Measurements from ENCODE around the gene RPL23. TPM values are rescaled to one million over a fixed set of nuclear protein-coding genes. Genes with fewer than 3 reads are reported as not detected.

Gene RPL23
- 3,739 TPM for polyA plus RNA-seq (2013, experiment 1 of 2)
- 3,716 TPM for polyA plus RNA-seq (2013, experiment 2 of 2)

GRCh38 chr17:38853292-38854219 is at the start of gene RPL23:
Gene RPL23 (minus strand): TSS chr17:38853721. CDS start chr17:38853710, 11 bp downstream.
- no peak within 1 kb of the TSS for H2BK15ac ChIP-seq (ENCODE audit: low read depth, poor library complexity, severe bottlenecking)
- H2AFZ ChIP-seq (ENCODE audit: low read depth, low read length): peak within 1 kb of the TSS; percentile 3
- H2BK120ac ChIP-seq (ENCODE audit: low read depth, low read length): no peak within 1 kb of the TSS
- peak within 1 kb of the TSS; percentile 91 for H4K8ac ChIP-seq (ENCODE audit: low read length)
- peak within 1 kb of the TSS; percentile 80 for H2BK5ac ChIP-seq (ENCODE audit: low read depth, low read length, poor library complexity, severe bottlenecking)
- DNase-seq: peak; percentile 98
- H3K79me1 ChIP-seq (replicated peaks; ENCODE audit: low read length, poor library complexity, severe bottlenecking): no peaks in the 10 kb centered on the region
- H2BK12ac ChIP-seq (ENCODE audit: low read length in 2 of 2): no peak within 1 kb of the TSS
- H3K23ac ChIP-seq (ENCODE audit: low read length in 2 of 2): no peak within 1 kb of the TSS
- WGBS: under 1% methylated on average over 45 of the region's 48 CpGs
- peaks cover 3% of the 10 kb centered on the region for H3K4me1 ChIP-seq (ENCODE audit: control insufficient read depth, insufficient read depth, low read depth, low read length)
- H3K4ac ChIP-seq (ENCODE audit: low read depth in 1 of 2, low read length in 2 of 2): peak within 1 kb of the TSS; percentile 37 to 64
- no peaks in the 10 kb centered on the region for H3K27me3 ChIP-seq (ENCODE audit: control insufficient read depth in 1 of 2, insufficient read depth in 1 of 2, low read length in 2 of 2)
- H3K9me3 ChIP-seq (ENCODE audit: control insufficient read depth, low read length): no peaks in the 10 kb centered on the region
- peak within 1 kb of the TSS in 1 of 2 experiments; percentile 8 for H3K14ac ChIP-seq (ENCODE audit: low read length in 2 of 2)
- H2AK5ac ChIP-seq (ENCODE audit: low read length, severe bottlenecking): peak within 1 kb of the TSS; percentile 54
- peak within 1 kb of the TSS; percentile 61 to 96 for H3K4me3 ChIP-seq (ENCODE audit: insufficient read depth in 1 of 2, low read depth in 1 of 2, low read length in 2 of 2)
- peak within 1 kb of the TSS; percentile 83 for H3K27ac ChIP-seq (ENCODE audit: low read length, poor library complexity, severe bottlenecking)
- no peak within 1 kb of the TSS for H4K91ac ChIP-seq (ENCODE audit: low read length)
- peak within 1 kb of the TSS; percentile 90 for H3K4me2 ChIP-seq (ENCODE audit: low read length, poor library complexity, severe bottlenecking)
- peak within 1 kb of the TSS; percentile 97 for H3K9ac ChIP-seq (ENCODE audit: low read length)
- peaks cover 18 to 44% of the 10 kb centered on the region in 2 experiments for H3K36me3 ChIP-seq (ENCODE audit: control insufficient read depth in 1 of 2, insufficient read depth in 2 of 2, low read depth in 1 of 2, low read length in 2 of 2)
- H3K18ac ChIP-seq (ENCODE audit: low read depth in 1 of 2, low read length in 2 of 2): peak within 1 kb of the TSS; percentile 38 to 77

DNA sequence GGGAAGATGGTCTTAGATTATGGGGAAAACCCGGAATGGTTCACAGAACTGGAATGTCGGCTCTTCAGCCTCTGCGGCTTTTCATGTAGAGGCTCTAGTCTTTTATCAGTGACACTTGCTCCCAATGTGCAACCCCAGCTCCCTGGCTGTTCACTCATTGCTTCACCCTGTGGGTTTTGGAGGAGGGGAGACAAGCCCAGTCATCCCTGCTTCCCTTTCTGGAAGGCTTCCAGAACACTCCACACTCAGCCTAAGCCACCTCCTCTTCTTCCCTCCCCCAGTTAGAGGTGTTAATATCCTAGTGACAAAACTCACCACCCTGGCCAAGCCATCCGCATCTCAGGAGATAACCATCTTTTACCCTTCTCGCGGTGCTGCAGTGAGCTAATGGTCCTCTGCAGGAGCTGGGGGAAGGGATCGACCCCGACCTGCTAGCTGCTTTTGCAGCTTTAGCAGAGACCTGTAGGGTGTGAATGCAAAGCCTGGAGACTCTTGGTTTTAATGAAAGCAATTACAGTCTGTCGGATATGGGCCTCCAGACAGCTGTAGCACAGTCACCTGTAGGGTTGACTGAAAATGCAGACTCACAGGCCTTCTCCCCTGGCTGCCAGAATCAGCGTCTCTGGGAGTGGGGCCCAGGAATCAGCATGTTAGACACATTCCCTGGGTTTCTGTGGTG is 47.6 kb upstream of the RPL23 start:
- Histone ChIP-seq H2BK12ac (ENCODE audit: low read length in 2 of 2) (peak overlapping the region in 1 of 2 experiments; percentile 3), H3K14ac (ENCODE audit: low read length in 2 of 2) (no peak overlapping the region), H2BK5ac (ENCODE audit: low read depth, low read length, poor library complexity, severe bottlenecking) (peak overlapping the region; percentile 61), H4K91ac (ENCODE audit: low read length) (no peak overlapping the region), H3K18ac (ENCODE audit: low read depth in 1 of 2, low read length in 2 of 2) (peak overlapping the region; percentile 37 to 67), H3K27me3 (ENCODE audit: control insufficient read depth in 1 of 2, insufficient read depth in 1 of 2, low read length in 2 of 2) (no peaks in the 10 kb centered on the region), H4K8ac (ENCODE audit: low read length) (peak overlapping the region; percentile 19), H3K27ac (ENCODE audit: low read length, poor library complexity, severe bottlenecking) (peak overlapping the region; percentile 93), H3K4ac (ENCODE audit: low read depth in 1 of 2, low read length in 2 of 2) (no peak overlapping the region), H3K79me1 (replicated peaks; ENCODE audit: low read length, poor library complexity, severe bottlenecking) (peaks cover 2% of the 10 kb centered on the region), H3K9me3 (ENCODE audit: control insufficient read depth, low read length) (no peaks in the 10 kb centered on the region), H2BK15ac (ENCODE audit: low read depth, poor library complexity, severe bottlenecking) (no peak overlapping the region), H2AFZ (ENCODE audit: low read depth, low read length) (no peak overlapping the region), H3K36me3 (ENCODE audit: control insufficient read depth in 1 of 2, insufficient read depth in 2 of 2, low read depth in 1 of 2, low read length in 2 of 2) (peaks cover 57 to 67% of the 10 kb centered on the region in 2 experiments), H3K23ac (ENCODE audit: low read length in 2 of 2) (no peak overlapping the region), H3K4me3 (ENCODE audit: insufficient read depth in 1 of 2, low read depth in 1 of 2, low read length in 2 of 2) (peak overlapping the region in 1 of 2 experiments; percentile 63), H3K4me2 (ENCODE audit: low read length, poor library complexity, severe bottlenecking) (peak overlapping the region; percentile 35), H2BK120ac (ENCODE audit: low read depth, low read length) (no peak overlapping the region), H3K9ac (ENCODE audit: low read length) (peak overlapping the region; percentile 43), H3K4me1 (ENCODE audit: control insufficient read depth, insufficient read depth, low read depth, low read length) (peaks cover 50% of the 10 kb centered on the region), H2AK5ac (ENCODE audit: low read length, severe bottlenecking) (peak overlapping the region; percentile 71)
- DNase-seq: peak; percentile 98
- 17% methylated on average over 9 of the region's 10 CpGs for WGBS

DNA sequence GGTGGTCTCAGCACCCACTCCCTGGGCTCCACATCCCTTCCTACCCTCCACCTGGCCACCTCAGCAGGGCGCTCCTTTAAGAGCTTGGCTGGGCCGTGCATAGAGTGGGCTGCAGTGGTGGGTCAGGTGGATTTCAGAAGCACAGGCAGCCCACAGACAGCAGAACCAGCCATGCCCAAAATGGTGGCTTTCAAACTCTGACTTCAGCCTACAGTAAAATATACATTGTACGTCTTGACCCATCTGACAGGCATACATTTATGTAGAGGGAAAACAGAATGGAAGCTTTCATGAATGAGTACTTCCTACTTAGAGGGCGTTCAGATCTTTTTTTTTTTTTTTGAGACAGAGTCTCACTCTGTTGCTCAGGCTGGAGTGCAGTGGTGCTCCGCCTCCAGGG is 45.9 kb upstream of the RPL23 start:
- Histone ChIP-seq H2BK5ac (ENCODE audit: low read depth, low read length, poor library complexity, severe bottlenecking) (no peak overlapping the region), H3K4me3 (ENCODE audit: insufficient read depth in 1 of 2, low read depth in 1 of 2, low read length in 2 of 2) (no peak overlapping the region), H2BK15ac (ENCODE audit: low read depth, poor library complexity, severe bottlenecking) (no peak overlapping the region), H3K36me3 (ENCODE audit: control insufficient read depth in 1 of 2, insufficient read depth in 2 of 2, low read depth in 1 of 2, low read length in 2 of 2) (peaks cover 55 to 68% of the 10 kb centered on the region in 2 experiments), H2AFZ (ENCODE audit: low read depth, low read length) (no peak overlapping the region), H3K9ac (ENCODE audit: low read length) (no peak overlapping the region), H3K4ac (ENCODE audit: low read depth in 1 of 2, low read length in 2 of 2) (peak overlapping the region in 1 of 2 experiments; percentile 3), H3K79me1 (replicated peaks; ENCODE audit: low read length, poor library complexity, severe bottlenecking) (peaks cover 2% of the 10 kb centered on the region), H3K14ac (ENCODE audit: low read length in 2 of 2) (no peak overlapping the region), H2BK12ac (ENCODE audit: low read length in 2 of 2) (no peak overlapping the region), H3K27ac (ENCODE audit: low read length, poor library complexity, severe bottlenecking) (peak overlapping the region; percentile 66), H3K4me2 (ENCODE audit: low read length, poor library complexity, severe bottlenecking) (no peak overlapping the region), H4K8ac (ENCODE audit: low read length) (peak overlapping the region; percentile 12), H2BK120ac (ENCODE audit: low read depth, low read length) (no peak overlapping the region), H2AK5ac (ENCODE audit: low read length, severe bottlenecking) (peak overlapping the region; percentile 42), H4K91ac (ENCODE audit: low read length) (peak overlapping the region; percentile 53), H3K4me1 (ENCODE audit: control insufficient read depth, insufficient read depth, low read depth, low read length) (peaks cover 51% of the 10 kb centered on the region), H3K27me3 (ENCODE audit: control insufficient read depth in 1 of 2, insufficient read depth in 1 of 2, low read length in 2 of 2) (no peaks in the 10 kb centered on the region), H3K18ac (ENCODE audit: low read depth in 1 of 2, low read length in 2 of 2) (no peak overlapping the region), H3K9me3 (ENCODE audit: control insufficient read depth, low read length) (no peaks in the 10 kb centered on the region), H3K23ac (ENCODE audit: low read length in 2 of 2) (no peak overlapping the region)
- DNase-seq: no peak
- 93% methylated on average over 5 of the region's 5 CpGs for WGBS
